IPS-20b (cell line): ENCODE results near the gene AK1.

Source experiments
- H3K27ac ChIP-seq: one replicate; pipeline ENCODE4 v1.5.1; 2013; ENCODE audit warnings: low read length
- H3K27me3 ChIP-seq: 2 replicates; pipeline ENCODE4 v1.6.1; 2013; ENCODE audit warnings: mild to moderate bottlenecking, low read length, inconsistent platforms; ENCODE audit not compliant: insufficient read depth
- H3K36me3 ChIP-seq: 2 replicates; pipeline ENCODE4 v1.6.1; 2013; ENCODE audit warnings: low read depth, mild to moderate bottlenecking, inconsistent platforms, low read length, moderate library complexity; ENCODE audit not compliant: insufficient read depth
- H3K4me1 ChIP-seq: 2 replicates; pipeline ENCODE4 v1.6.1; 2013; ENCODE audit warnings: mild to moderate bottlenecking, control low read depth, inconsistent platforms, low read length, moderate library complexity; ENCODE audit not compliant: insufficient read depth
- H3K4me3 ChIP-seq: 2 replicates; pipeline ENCODE4 v1.5.1; 2013; ENCODE audit warnings: mild to moderate bottlenecking, low read length, inconsistent platforms
- H3K9ac ChIP-seq: 2 replicates; pipeline ENCODE4 v1.6.1; 2013; ENCODE audit warnings: low read depth, mild to moderate bottlenecking, inconsistent platforms, low read length, moderate library complexity
- H3K9me3 ChIP-seq: 2 replicates; pipeline ENCODE4 v1.6.1; 2013; ENCODE audit warnings: mild to moderate bottlenecking, low read depth, low read length, inconsistent platforms; ENCODE audit not compliant: insufficient read depth

The AK1 gene

DNA sequence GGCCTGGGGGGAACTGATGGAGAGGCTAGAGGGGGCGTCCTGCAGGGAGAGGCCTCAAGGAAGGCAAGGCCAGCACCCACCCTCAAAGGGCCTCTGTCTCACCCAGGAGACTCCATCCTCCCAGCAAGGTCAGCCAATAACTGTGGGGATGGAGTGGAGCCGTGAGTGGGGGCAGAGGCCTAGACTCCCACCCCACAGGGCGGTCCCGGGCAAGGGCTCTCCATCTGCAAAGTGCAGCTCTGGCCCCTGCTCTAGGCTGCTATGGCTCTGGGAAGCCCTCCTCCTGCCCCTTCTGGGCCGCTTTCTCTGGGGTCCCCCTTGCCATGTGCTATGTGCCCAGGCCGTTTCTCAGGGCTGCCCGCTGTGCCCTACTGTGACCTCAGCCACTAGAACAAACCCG, 60.7 kb downstream of the AK1 start:
- Histone ChIP-seq H3K9me3 (no peaks in the 10 kb centered on the region), H3K9ac (no peak overlapping the region), H3K4me3 (no peak overlapping the region), H3K27me3 (no peaks in the 10 kb centered on the region), H3K27ac (no peak overlapping the region), H3K36me3 (peaks cover 27% of the 10 kb centered on the region), H3K4me1 (no peaks in the 10 kb centered on the region)
